ENCODE data around the gene LYRM2. TPM values are rescaled to one million over a fixed set of nuclear protein-coding genes. Genes with fewer than 3 reads are reported as not detected.

LYRM2 gene
- total RNA-seq, 1 experiment from 2014 or later, result 32.1 TPM

- Histone ChIP-seq H3K27ac (no peak overlapping the region), H3K36me3 (no peaks in the 10 kb centered on the region), H3K4me1 (no peaks in the 10 kb centered on the region), H3K27me3 (no peaks in the 10 kb centered on the region), H3K9me3 (replicated peaks) (no peaks in the 10 kb centered on the region), H3K4me3 (no peak overlapping the region)
- no peak for DNase-seq
These were observed 46.8 kb downstream of the LYRM2 start for GRCh38 chr6:89591745-89592144.

DNA sequence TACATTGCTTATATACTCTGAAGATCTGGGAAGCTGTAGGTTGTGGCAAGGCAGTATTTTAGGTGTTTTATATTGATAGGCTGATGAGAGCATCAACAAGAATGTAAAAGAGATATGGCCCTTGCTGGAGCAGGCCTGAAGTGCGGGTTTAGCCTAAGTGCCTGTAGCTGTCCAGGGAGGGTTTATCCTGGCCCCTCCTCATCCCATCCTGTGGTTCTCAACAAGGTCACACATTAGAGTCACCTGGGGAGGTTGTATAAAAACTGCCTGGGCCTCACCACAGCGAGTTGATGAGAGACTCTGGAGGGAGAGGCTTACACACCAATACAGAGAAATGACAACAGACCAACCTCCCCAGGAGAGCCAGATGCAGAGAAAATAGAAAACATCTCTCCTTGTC is 48.4 kb downstream of the LYRM2 start:
- H3K27me3 ChIP-seq, result no peaks in the 10 kb centered on the region
- H3K4me1 ChIP-seq, result no peaks in the 10 kb centered on the region
- H3K9me3 ChIP-seq (replicated peaks), result no peaks in the 10 kb centered on the region
- no peak overlapping the region for H3K27ac ChIP-seq
- no peak for DNase-seq
- no peaks in the 10 kb centered on the region for H3K36me3 ChIP-seq
- no peak overlapping the region for H3K4me3 ChIP-seq

- Histone ChIP-seq H3K9me3 (replicated peaks) (no peaks in the 10 kb centered on the region), H3K4me3 (no peak overlapping the region), H3K27ac (no peak overlapping the region), H3K27me3 (no peaks in the 10 kb centered on the region), H3K4me1 (no peaks in the 10 kb centered on the region), H3K36me3 (no peaks in the 10 kb centered on the region)
- no peak for DNase-seq
These were observed 49.1 kb downstream of the LYRM2 start for GRCh38 chr6:89589297-89590025.

DNA sequence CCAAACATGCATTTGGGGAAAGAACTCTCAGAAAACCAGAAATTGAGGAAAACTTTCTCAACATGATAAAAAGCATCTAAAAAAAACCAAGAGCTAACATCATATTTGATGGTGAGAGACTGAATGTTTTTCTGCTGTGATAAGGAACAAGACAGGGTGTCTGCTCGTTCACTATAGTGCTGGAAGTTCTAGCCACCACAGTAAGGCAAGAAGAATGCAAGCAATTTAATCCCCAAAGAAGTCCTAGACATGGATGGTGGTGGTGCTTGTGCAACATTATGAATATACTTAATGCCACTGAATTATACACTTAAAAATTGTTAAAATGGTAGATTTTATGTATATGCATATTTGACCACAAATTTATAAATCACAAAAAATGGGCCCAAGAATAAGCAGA is 53.4 kb downstream of the LYRM2 start:
- Histone ChIP-seq H3K4me1 (no peaks in the 10 kb centered on the region), H3K9me3 (replicated peaks) (no peaks in the 10 kb centered on the region), H3K27me3 (no peaks in the 10 kb centered on the region), H3K4me3 (no peak overlapping the region), H3K27ac (no peak overlapping the region), H3K36me3 (no peaks in the 10 kb centered on the region)
- DNase-seq, result no peak

DNA sequence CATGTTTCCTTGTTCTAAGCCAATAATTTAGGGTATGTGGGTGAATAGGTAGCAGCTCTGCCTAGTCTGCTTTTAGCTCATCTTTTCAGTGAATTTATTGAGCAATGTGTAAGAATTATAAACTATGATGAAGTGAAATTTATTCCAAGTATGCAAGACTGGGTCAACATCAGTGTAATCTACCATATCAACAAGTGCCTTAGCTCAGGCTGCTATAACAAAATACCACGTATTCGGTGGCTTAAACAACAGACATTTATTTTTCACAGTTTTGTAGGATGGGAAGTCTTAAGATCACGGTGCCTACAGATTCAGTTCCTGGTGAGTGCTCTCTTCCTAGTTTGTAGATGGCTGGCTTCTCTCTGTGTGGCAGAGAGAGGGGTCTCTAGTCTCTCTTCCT is 54.0 kb downstream of the LYRM2 start:
- no peaks in the 10 kb centered on the region for H3K4me1 ChIP-seq
- no peaks in the 10 kb centered on the region for H3K27me3 ChIP-seq
- DNase-seq, result no peak
- H3K9me3 ChIP-seq (replicated peaks), result no peaks in the 10 kb centered on the region
- H3K36me3 ChIP-seq, result no peaks in the 10 kb centered on the region
- no peak overlapping the region for H3K27ac ChIP-seq
- H3K4me3 ChIP-seq, result no peak overlapping the region

- no peak overlapping the region for H3K27ac ChIP-seq
These were observed 55.0 kb downstream of the LYRM2 start for GRCh38 chr6:89583559-89583958.

GRCh38 chr6:89582669-89583325 is 55.8 kb downstream of the LYRM2 start:
- no peak for DNase-seq
- no peaks in the 10 kb centered on the region for H3K4me1 ChIP-seq

More at GRCh38 chr6:89583559-89583958, 55.0 kb downstream of the LYRM2 start:
- Histone ChIP-seq H3K4me3 (no peak overlapping the region), H3K4me1 (no peaks in the 10 kb centered on the region), H3K36me3 (no peaks in the 10 kb centered on the region), H3K27me3 (no peaks in the 10 kb centered on the region), H3K9me3 (replicated peaks) (no peaks in the 10 kb centered on the region)
- DNase-seq, result no peak

DNA sequence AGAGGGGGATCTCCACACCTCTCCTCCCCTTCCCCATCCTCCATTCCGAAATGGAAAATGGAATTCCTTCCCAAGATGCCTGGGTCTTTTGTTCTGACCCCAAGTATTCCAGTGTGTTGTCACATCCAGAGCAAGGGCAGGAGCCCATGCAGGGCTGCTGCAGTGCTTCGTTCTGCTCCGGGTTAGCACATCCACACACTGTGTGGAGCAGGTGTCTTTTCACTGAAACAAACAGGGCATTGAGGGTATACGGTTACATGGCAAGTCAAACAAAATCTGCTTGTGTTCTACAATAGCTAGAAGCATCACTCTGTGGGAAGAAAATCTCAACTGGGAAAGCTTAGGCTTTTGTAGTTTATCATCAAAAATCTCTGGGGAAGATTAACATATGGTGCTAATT is 56.9 kb downstream of the LYRM2 start:
- Histone ChIP-seq H3K27ac (no peak overlapping the region), H3K9me3 (replicated peaks) (no peaks in the 10 kb centered on the region), H3K27me3 (no peaks in the 10 kb centered on the region), H3K4me3 (no peak overlapping the region), H3K4me1 (no peaks in the 10 kb centered on the region), H3K36me3 (no peaks in the 10 kb centered on the region)
- DNase-seq, result peak in 1 of 2 experiments; percentile 10

More at GRCh38 chr6:89582669-89583325, 55.8 kb downstream of the LYRM2 start:
- Histone ChIP-seq H3K27me3 (no peaks in the 10 kb centered on the region), H3K27ac (no peak overlapping the region), H3K4me3 (no peak overlapping the region), H3K36me3 (no peaks in the 10 kb centered on the region), H3K9me3 (replicated peaks) (no peaks in the 10 kb centered on the region)

- Histone ChIP-seq H3K4me3 (no peak overlapping the region), H3K9me3 (replicated peaks) (no peaks in the 10 kb centered on the region), H3K27ac (no peak overlapping the region), H3K4me1 (no peaks in the 10 kb centered on the region), H3K27me3 (no peaks in the 10 kb centered on the region), H3K36me3 (no peaks in the 10 kb centered on the region)
- DNase-seq, result no peak
These were observed 57.4 kb downstream of the LYRM2 start for GRCh38 chr6:89580997-89581666.

- Histone ChIP-seq H3K36me3 (no peaks in the 10 kb centered on the region), H3K4me1 (no peaks in the 10 kb centered on the region), H3K27me3 (no peaks in the 10 kb centered on the region), H3K4me3 (no peak overlapping the region), H3K27ac (no peak overlapping the region), H3K9me3 (replicated peaks) (no peaks in the 10 kb centered on the region)
- DNase-seq, result no peak
These were observed 63.0 kb downstream of the LYRM2 start for GRCh38 chr6:89575562-89575960.

DNA sequence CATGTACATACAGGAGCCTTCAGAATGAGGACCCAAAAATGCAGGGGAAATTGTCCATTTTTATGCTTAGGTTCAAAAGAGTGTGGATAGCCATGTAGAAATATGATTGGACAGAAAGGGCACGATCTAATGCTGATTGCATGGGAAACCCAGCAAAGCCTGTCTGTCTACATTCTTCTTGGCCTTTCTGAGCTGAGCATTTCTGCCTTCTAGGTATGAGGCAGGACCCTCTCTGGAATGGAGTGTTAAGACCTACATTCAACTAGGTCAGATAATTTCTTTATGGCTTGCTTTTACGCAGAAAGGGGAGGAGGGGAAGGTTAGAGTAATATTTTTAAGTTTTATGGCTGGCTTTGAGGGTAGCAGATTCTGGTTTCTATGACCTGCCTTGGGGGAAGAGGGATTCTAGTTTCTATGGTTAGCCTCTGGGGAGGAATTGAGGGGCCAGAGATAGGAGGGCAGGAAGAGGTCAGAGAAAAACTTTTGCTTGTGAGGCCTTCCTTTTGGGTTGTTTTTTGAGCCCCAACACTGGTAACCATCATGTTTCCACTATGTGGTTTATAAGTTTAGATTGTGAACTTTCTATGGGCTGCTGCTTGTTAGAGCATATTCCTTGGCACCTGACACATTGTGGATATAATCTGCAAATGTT is 63.5 kb downstream of the LYRM2 start:
- DNase-seq, result no peak
- Histone ChIP-seq H3K4me1 (no peaks in the 10 kb centered on the region), H3K4me3 (no peak overlapping the region), H3K9me3 (replicated peaks) (no peaks in the 10 kb centered on the region), H3K27me3 (no peaks in the 10 kb centered on the region), H3K27ac (no peak overlapping the region), H3K36me3 (no peaks in the 10 kb centered on the region)

DNA sequence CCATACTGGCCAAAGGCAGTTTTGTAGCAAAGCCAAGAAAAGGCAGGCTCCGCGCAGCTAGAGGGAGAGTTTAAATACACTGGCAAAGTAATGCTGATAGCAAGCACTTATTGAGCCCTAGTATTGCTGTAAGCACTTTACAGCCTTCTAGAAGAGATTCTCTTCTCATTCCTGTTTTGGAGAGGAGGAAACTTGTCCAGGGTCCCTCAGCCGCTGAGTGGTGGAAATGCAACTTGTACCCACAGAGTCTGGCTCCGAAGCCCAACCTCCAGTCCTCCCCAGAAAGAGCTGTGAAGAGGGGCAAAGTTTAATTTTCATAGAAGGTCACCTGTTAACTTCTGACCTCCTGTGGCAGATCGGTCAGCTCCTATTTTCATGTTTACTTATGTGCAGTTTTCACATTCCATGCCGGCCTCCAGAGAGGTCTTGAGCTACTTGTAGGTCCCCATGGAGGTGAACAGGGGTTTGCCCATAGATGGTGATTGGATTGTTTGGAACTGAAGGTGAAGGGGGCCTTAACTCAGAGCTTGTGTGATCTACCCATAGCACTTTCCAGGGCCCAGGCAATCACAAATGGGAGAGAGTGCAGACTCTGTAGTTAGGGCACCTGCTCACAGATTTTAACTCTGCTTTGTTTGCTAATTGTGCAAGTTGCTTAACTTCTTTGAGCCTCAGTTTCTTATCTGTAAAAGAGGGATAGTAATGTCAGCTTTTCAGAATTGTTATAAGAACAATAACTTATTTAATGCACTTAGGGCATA is 70.7 kb downstream of the LYRM2 start:
- H3K4me1 ChIP-seq, result no peaks in the 10 kb centered on the region
- no peaks in the 10 kb centered on the region for H3K27me3 ChIP-seq
- no peak for DNase-seq
- H3K36me3 ChIP-seq, result no peaks in the 10 kb centered on the region
- H3K9me3 ChIP-seq (replicated peaks), result no peaks in the 10 kb centered on the region
- H3K4me3 ChIP-seq, result no peak overlapping the region
- H3K27ac ChIP-seq, result no peak overlapping the region

- no peak overlapping the region for H3K27ac ChIP-seq
- no peaks in the 10 kb centered on the region for H3K4me1 ChIP-seq
- H3K36me3 ChIP-seq, result no peaks in the 10 kb centered on the region
- no peaks in the 10 kb centered on the region for H3K27me3 ChIP-seq
- no peak overlapping the region for H3K4me3 ChIP-seq
- no peak for DNase-seq
- no peaks in the 10 kb centered on the region for H3K9me3 ChIP-seq (replicated peaks)
These were observed 71.5 kb downstream of the LYRM2 start for GRCh38 chr6:89566930-89567629.
